Measurements from ENCODE around the gene SMARCA2.

GRCh38 chr9:1969160-1969559 is 46.0 kb upstream of the SMARCA2 start:
- no peak for TF ChIP-seq SUZ12 (IDR thresholded peaks at IDR 0.05)
- TF ChIP-seq TARDBP (IDR thresholded peaks at IDR 0.05), result no peak
- no peak for TF ChIP-seq FOXM1 (IDR thresholded peaks at IDR 0.05; ENCODE audit: borderline replicate concordance)
- no peak for TF ChIP-seq ELF4 (IDR thresholded peaks at IDR 0.05)
- no peak for TF ChIP-seq L3MBTL2 (conservative IDR thresholded peaks at IDR 0.05)
- TF ChIP-seq, protein P1, sequence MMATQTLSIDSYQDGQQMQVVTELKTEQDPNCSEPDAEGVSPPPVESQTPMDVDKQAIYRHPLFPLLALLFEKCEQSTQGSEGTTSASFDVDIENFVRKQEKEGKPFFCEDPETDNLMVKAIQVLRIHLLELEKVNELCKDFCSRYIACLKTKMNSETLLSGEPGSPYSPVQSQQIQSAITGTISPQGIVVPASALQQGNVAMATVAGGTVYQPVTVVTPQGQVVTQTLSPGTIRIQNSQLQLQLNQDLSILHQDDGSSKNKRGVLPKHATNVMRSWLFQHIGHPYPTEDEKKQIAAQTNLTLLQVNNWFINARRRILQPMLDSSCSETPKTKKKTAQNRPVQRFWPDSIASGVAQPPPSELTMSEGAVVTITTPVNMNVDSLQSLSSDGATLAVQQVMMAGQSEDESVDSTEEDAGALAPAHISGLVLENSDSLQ (IDR thresholded peaks at IDR 0.05), result no peak
- no peak for TF ChIP-seq SP1 (IDR thresholded peaks at IDR 0.05)

Measured in HEK293T (cell line).